ENCODE results near the gene TIAM2. TPM values are rescaled to one million over a fixed set of nuclear protein-coding genes. Genes with fewer than 3 reads are reported as not detected.

The TIAM2 gene
- polyA plus RNA-seq, 4 donors = 7.8 to 34.4 (median 17.3) TPM

DNA sequence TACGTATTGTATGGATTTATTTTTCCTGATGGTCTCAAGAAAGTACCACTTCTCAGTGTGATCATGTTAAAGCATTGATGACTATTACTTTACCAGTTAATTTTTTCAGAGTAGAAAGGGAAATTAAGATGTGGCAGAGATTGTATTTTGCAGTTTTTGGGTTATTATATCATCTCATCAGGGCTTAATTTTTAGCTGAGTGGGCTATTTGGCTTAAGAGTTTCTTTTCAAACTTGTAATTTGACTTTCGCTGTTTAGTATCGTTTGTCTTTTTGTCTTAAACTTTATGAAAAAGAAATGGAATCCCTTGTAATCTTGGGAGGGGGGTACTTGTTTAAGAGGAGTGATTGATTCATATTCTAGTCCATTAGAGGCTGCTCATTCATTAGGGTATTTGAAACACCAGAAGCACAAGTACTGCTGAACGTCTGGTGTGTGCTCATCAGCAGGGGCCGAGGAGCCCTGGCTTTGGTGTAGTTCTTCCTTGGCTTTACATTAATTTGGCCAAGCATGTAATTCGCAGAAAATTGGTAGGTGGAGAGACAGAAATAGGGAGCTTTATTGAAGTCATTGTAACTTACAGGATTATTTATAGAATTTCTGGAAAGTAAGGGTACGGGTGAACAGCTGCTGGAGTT, 112.4 kb downstream of the TIAM2 start:
- H3K4me3 ChIP-seq (ENCODE audit: low read depth in 1 of 3, low read length in 3 of 3) = no peak overlapping the region
- H3K9me3 ChIP-seq (ENCODE audit: control insufficient read depth in 2 of 2, insufficient read depth in 1 of 2, low read depth in 1 of 2, low read length in 1 of 2) = no peaks in the 10 kb centered on the region
- DNase-seq (no peak), FAIRE-seq (no peak)
- no peaks in the 10 kb centered on the region for H3K36me3 ChIP-seq (ENCODE audit: control insufficient read depth in 3 of 3, insufficient read depth in 2 of 3, low read depth in 1 of 3, low read length in 3 of 3)
- H3K27me3 ChIP-seq (ENCODE audit: control insufficient read depth in 3 of 3, insufficient read depth in 3 of 3, low read length in 3 of 3) = no peaks in the 10 kb centered on the region
- 78 to 91% (median 87%) methylated on average over 7 of the region's 7 CpGs for WGBS, 3 donors
- H3K4me1 ChIP-seq (ENCODE audit: control insufficient read depth in 3 of 3, insufficient read depth in 2 of 3, low read depth in 1 of 3, low read length in 2 of 3) = no peaks in the 10 kb centered on the region
- H3K27ac ChIP-seq (ENCODE audit: low read depth in 1 of 3, low read length in 2 of 3) = no peak overlapping the region

DNA sequence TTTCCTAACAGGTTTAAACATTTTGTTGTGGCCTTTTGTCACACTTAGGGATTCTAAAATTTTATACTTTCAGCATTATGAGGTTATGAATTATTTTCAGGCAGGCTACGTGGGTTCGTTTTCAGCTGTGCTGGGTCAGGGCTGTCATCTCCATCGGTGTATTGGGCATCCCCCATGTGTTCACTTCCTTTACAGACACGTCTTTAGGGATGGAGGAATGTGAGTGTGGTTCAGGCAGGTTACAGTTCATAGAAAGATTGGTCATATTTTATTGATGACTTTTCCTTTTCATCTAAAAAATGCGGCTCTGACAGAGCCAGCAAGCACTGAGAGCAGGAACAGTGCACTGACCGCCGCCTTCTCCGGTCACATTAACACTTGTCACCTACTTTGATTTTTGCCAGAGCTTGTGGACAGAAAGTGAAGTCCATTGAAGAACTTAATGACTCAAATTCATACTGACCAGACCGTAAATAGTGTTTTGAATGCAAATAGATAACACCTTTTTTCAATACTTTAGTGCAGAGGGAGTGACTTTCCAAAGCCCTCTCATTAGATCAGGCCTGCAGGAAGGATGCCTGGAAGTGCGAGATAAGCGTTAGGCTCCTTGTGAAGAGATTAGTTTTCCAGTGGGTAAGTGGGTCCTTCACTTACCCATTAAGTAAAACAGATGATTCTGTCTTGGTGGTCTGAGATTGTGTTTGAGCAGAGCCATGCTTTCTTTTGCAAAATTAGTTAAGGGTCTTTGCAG, 113.1 kb downstream of the TIAM2 start:
- H3K27ac ChIP-seq (ENCODE audit: low read depth in 1 of 3, low read length in 2 of 3) = no peak overlapping the region
- H3K36me3 ChIP-seq (ENCODE audit: control insufficient read depth in 3 of 3, insufficient read depth in 2 of 3, low read depth in 1 of 3, low read length in 3 of 3) = no peaks in the 10 kb centered on the region
- no peaks in the 10 kb centered on the region for H3K27me3 ChIP-seq (ENCODE audit: control insufficient read depth in 3 of 3, insufficient read depth in 3 of 3, low read length in 3 of 3)
- H3K4me3 ChIP-seq (ENCODE audit: low read depth in 1 of 3, low read length in 3 of 3) = no peak overlapping the region
- 82 to 91% (median 86%) methylated on average over 11 of the region's 11 CpGs for WGBS, 3 donors
- no peaks in the 10 kb centered on the region for H3K9me3 ChIP-seq (ENCODE audit: control insufficient read depth in 2 of 2, insufficient read depth in 1 of 2, low read depth in 1 of 2, low read length in 1 of 2)
- FAIRE-seq = no peak
- no peak for DNase-seq
- H3K4me1 ChIP-seq (ENCODE audit: control insufficient read depth in 3 of 3, insufficient read depth in 2 of 3, low read depth in 1 of 3, low read length in 2 of 3) = no peaks in the 10 kb centered on the region

DNA sequence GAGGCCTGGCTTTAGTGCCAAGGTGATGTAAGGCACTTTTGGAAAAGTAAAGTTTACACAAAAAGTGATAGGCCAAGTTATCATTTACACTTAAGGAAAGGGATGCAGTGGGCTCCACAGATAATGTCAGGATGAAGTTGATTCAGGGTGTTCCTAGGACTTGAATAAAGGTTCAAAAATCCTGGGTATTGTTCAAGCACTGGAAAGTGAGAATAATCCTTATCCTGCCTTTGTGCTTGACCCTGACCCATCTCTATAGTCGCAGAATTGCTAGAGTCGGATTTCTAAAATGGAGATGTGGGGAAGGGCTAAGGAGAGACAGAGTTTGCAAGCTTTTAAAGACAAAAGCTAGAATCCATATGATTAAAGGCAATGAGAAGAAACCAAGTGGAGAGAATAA, 115.6 kb downstream of the TIAM2 start:
- Histone ChIP-seq H3K4me1 (ENCODE audit: control insufficient read depth in 3 of 3, insufficient read depth in 2 of 3, low read depth in 1 of 3, low read length in 2 of 3) (no peaks in the 10 kb centered on the region), H3K4me3 (ENCODE audit: low read depth in 1 of 3, low read length in 3 of 3) (no peak overlapping the region), H3K27ac (ENCODE audit: low read depth in 1 of 3, low read length in 2 of 3) (no peak overlapping the region), H3K36me3 (ENCODE audit: control insufficient read depth in 3 of 3, insufficient read depth in 2 of 3, low read depth in 1 of 3, low read length in 3 of 3) (peaks cover 0 to 6% (median 0%) of the 10 kb centered on the region in 3 donors), H3K9me3 (ENCODE audit: control insufficient read depth in 2 of 2, insufficient read depth in 1 of 2, low read depth in 1 of 2, low read length in 1 of 2) (no peaks in the 10 kb centered on the region), H3K27me3 (ENCODE audit: control insufficient read depth in 3 of 3, insufficient read depth in 3 of 3, low read length in 3 of 3) (no peaks in the 10 kb centered on the region)
- WGBS, 3 donors = 84 to 100% (median 86%) methylated on average over 2 of the region's 2 CpGs
- DNase-seq (no peak), FAIRE-seq (no peak)

DNA sequence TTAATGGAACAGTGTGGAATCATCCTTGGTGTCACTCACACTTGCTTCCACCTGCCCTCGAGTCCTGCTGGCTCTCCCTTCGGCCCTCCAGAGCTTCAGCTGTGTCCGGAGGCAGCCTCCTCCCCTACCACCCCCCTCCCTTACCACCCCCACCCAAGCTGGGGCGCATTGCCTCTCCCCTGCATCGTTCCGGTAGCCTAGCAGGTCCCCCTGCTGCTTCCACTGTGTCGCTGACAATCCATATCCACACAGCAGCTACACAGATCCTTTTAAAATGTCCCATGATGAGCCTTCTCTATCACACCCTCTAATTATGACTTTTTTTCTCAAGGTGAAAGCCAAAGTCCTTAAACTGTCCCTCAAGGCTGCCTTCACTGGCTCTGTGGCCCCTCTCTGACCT, 117.6 kb downstream of the TIAM2 start:
- DNase-seq = no peak
- Histone ChIP-seq H3K27ac (ENCODE audit: low read depth in 1 of 3, low read length in 2 of 3) (no peak overlapping the region), H3K36me3 (ENCODE audit: control insufficient read depth in 3 of 3, insufficient read depth in 2 of 3, low read depth in 1 of 3, low read length in 3 of 3) (peaks cover 0 to 10% (median 0%) of the 10 kb centered on the region in 3 donors), H3K27me3 (ENCODE audit: control insufficient read depth in 3 of 3, insufficient read depth in 3 of 3, low read length in 3 of 3) (no peaks in the 10 kb centered on the region), H3K9me3 (ENCODE audit: control insufficient read depth in 2 of 2, insufficient read depth in 1 of 2, low read depth in 1 of 2, low read length in 1 of 2) (no peaks in the 10 kb centered on the region), H3K4me3 (ENCODE audit: low read depth in 1 of 3, low read length in 3 of 3) (no peak overlapping the region), H3K4me1 (ENCODE audit: control insufficient read depth in 3 of 3, insufficient read depth in 2 of 3, low read depth in 1 of 3, low read length in 2 of 3) (no peaks in the 10 kb centered on the region)
- 81 to 90% (median 85%) methylated on average over 7 of the region's 7 CpGs for WGBS, 3 donors
- FAIRE-seq = no peak

DNA sequence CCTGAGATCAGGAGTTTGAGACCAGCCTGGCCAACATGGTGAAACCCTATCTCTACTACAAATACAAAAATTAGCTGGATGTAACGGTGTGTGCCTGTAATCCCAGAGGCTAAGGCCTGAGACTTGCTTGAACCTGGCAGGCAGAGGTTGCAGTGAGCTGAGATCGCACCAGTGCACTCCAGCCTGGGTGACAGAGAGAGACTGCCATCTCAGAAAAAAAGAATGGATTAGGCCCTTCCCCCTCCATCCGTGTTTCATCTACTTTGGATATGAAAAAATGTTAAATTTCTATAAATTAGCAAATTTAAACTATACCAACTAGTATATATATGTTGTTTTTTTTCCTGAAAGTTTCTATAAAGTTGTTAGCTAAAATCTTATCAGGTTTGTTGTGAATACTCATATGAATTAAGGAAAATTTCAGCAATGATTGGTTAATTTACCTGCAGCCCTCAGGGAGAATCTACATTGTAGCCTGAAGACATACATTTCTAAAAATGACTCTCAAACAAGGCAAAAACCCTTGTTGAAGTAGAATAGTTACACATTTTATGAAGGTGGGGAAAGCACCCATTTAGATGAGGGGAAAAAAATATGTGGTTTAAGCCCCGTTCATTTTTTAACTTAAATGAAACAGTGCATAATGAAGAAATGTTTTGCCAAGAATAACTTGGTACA, 120.9 kb downstream of the TIAM2 start:
- H3K4me1 ChIP-seq (ENCODE audit: control insufficient read depth in 3 of 3, insufficient read depth in 2 of 3, low read depth in 1 of 3, low read length in 2 of 3) = no peaks in the 10 kb centered on the region
- H3K4me3 ChIP-seq (ENCODE audit: low read depth in 1 of 3, low read length in 3 of 3) = no peak overlapping the region
- peaks cover 0 to 20% (median 0%) of the 10 kb centered on the region in 3 donors for H3K36me3 ChIP-seq (ENCODE audit: control insufficient read depth in 3 of 3, insufficient read depth in 2 of 3, low read depth in 1 of 3, low read length in 3 of 3)
- H3K27ac ChIP-seq (ENCODE audit: low read depth in 1 of 3, low read length in 2 of 3) = no peak overlapping the region
- DNase-seq (no peak), FAIRE-seq (no peak)
- WGBS, 3 donors = 69 to 80% (median 74%) methylated on average over 4 of the region's 4 CpGs
- no peaks in the 10 kb centered on the region for H3K9me3 ChIP-seq (ENCODE audit: control insufficient read depth in 2 of 2, insufficient read depth in 1 of 2, low read depth in 1 of 2, low read length in 1 of 2)
- no peaks in the 10 kb centered on the region for H3K27me3 ChIP-seq (ENCODE audit: control insufficient read depth in 3 of 3, insufficient read depth in 3 of 3, low read length in 3 of 3)

DNA sequence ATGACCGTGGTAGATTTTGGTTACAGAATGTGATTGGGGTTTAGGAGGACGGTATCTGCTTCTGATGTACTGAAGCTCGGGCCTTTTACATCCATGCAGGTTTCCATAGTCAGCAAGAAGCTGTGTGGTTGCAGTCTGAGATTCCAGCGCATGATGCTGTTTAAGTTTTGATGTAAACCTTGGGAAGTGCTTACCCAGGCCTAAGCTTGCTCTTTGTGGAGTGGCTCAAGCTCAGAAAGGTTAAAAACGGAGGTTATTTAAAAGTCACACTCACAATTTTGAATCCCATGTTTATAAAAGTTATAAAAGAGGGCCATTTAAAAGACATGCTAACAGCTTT, 121.4 kb downstream of the TIAM2 start:
- no peaks in the 10 kb centered on the region for H3K9me3 ChIP-seq (ENCODE audit: control insufficient read depth in 2 of 2, insufficient read depth in 1 of 2, low read depth in 1 of 2, low read length in 1 of 2)
- DNase-seq (no peak), FAIRE-seq (no peak)
- H3K27ac ChIP-seq (ENCODE audit: low read depth in 1 of 3, low read length in 2 of 3) = no peak overlapping the region
- WGBS, 3 donors = 77 to 91% (median 84%) methylated on average over 5 of the region's 5 CpGs
- H3K36me3 ChIP-seq (ENCODE audit: control insufficient read depth in 3 of 3, insufficient read depth in 2 of 3, low read depth in 1 of 3, low read length in 3 of 3) = peaks cover 0 to 20% (median 0%) of the 10 kb centered on the region in 3 donors
- H3K4me1 ChIP-seq (ENCODE audit: control insufficient read depth in 3 of 3, insufficient read depth in 2 of 3, low read depth in 1 of 3, low read length in 2 of 3) = no peaks in the 10 kb centered on the region
- H3K4me3 ChIP-seq (ENCODE audit: low read depth in 1 of 3, low read length in 3 of 3) = no peak overlapping the region
- H3K27me3 ChIP-seq (ENCODE audit: control insufficient read depth in 3 of 3, insufficient read depth in 3 of 3, low read length in 3 of 3) = no peaks in the 10 kb centered on the region

DNA sequence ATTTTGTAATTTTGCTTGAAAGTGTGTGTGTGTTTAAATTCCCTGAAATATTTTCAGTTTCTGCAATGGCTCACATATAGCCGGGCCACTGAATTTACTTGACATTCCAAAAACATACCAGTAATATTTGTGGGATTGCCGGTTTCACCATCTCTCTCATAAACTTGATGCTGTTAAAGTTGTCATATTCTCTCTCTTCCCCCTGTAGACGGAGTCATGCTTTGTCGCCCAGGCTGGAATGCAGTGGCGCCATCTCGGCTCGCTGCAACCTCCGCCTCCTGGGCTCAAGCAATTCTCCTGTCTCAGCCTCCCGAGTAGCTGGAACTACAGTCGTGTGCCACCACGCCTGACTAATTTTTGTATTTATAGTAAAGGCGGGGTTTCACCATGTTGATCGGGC, 122.1 kb downstream of the TIAM2 start:
- Histone ChIP-seq H3K4me1 (ENCODE audit: control insufficient read depth in 3 of 3, insufficient read depth in 2 of 3, low read depth in 1 of 3, low read length in 2 of 3) (no peaks in the 10 kb centered on the region), H3K36me3 (ENCODE audit: control insufficient read depth in 3 of 3, insufficient read depth in 2 of 3, low read depth in 1 of 3, low read length in 3 of 3) (peaks cover 0 to 20% (median 0%) of the 10 kb centered on the region in 3 donors), H3K9me3 (ENCODE audit: control insufficient read depth in 2 of 2, insufficient read depth in 1 of 2, low read depth in 1 of 2, low read length in 1 of 2) (no peaks in the 10 kb centered on the region), H3K27ac (ENCODE audit: low read depth in 1 of 3, low read length in 2 of 3) (no peak overlapping the region), H3K27me3 (ENCODE audit: control insufficient read depth in 3 of 3, insufficient read depth in 3 of 3, low read length in 3 of 3) (no peaks in the 10 kb centered on the region), H3K4me3 (ENCODE audit: low read depth in 1 of 3, low read length in 3 of 3) (no peak overlapping the region)
- DNase-seq (no peak), FAIRE-seq (no peak)
- 88 to 91% (median 90%) methylated on average over 13 of the region's 13 CpGs for WGBS, 3 donors

DNA sequence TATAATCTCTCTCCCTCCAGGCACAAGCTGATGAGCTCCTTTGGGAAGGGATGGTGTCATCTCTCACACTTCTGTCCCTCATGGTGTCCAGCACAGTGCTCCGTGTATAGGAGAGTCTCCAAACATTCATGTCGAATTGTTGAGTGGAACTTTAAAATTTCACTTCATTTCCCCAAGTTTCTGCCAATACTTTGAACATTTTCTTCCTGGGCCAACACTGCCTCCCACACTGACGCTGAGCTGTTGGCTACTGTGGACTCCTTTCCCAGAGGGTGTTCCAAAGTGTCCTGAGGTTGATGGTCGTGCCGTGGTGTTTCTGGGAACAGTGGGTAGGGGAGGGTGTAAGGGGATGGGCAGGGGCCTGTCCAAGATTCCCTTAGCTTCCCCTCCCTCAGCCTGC, 122.7 kb downstream of the TIAM2 start:
- FAIRE-seq (no peak), DNase-seq (no peak)
- Histone ChIP-seq H3K4me1 (ENCODE audit: control insufficient read depth in 3 of 3, insufficient read depth in 2 of 3, low read depth in 1 of 3, low read length in 2 of 3) (peaks cover 0 to 4% (median 0%) of the 10 kb centered on the region in 3 donors), H3K27me3 (ENCODE audit: control insufficient read depth in 3 of 3, insufficient read depth in 3 of 3, low read length in 3 of 3) (no peaks in the 10 kb centered on the region), H3K9me3 (ENCODE audit: control insufficient read depth in 2 of 2, insufficient read depth in 1 of 2, low read depth in 1 of 2, low read length in 1 of 2) (no peaks in the 10 kb centered on the region), H3K36me3 (ENCODE audit: control insufficient read depth in 3 of 3, insufficient read depth in 2 of 3, low read depth in 1 of 3, low read length in 3 of 3) (peaks cover 0 to 20% (median 0%) of the 10 kb centered on the region in 3 donors), H3K4me3 (ENCODE audit: low read depth in 1 of 3, low read length in 3 of 3) (no peak overlapping the region), H3K27ac (ENCODE audit: low read depth in 1 of 3, low read length in 2 of 3) (no peak overlapping the region)
- 81 to 89% (median 82%) methylated on average over 5 of the region's 5 CpGs for WGBS, 3 donors
